Astrocyte of the spinal cord (primary cell): Measurements from ENCODE around the gene ENO1.
"Not testable (repeated sequence)": the region's sequence is repeated elsewhere in the genome, so short reads cannot be mapped to it uniquely, and the experiment has no call there.

Source experiments
- DNase-seq: peaks from one replicate; pipeline ENCODE4 v3.0.0; 2011; ENCODE audit warnings: low read depth, low spot score
- H3K4me3 ChIP-seq: 2 replicates; pipeline ENCODE4 v1.5.1; 2011; ENCODE audit warnings: low read depth, mild to moderate bottlenecking, low read length, moderate library complexity
- CTCF ChIP-seq: IDR thresholded peaks from 2 replicates; pipeline ENCODE4 v1.5.1; 2012; ENCODE audit warnings: low read depth, mild to moderate bottlenecking, low read length, inconsistent platforms
- in situ Hi-C: cut with HindIII; loops from 2 replicates; pipeline ENCODE4 v1.10.0; 2017; ENCODE audit warnings: low sequenced_read_pairs

The ENO1 gene

GRCh38 chr1:8892026-8892425 lies 13.5 kb upstream of the ENO1 start:
- DNase-seq = no peak
- no peak overlapping the region for H3K4me3 ChIP-seq
- no peak for TF ChIP-seq CTCF
- in situ Hi-C loops = no loop called here

- in situ Hi-C loops = no loop called here
- no peak overlapping the region for H3K4me3 ChIP-seq
- no peak for DNase-seq
- TF ChIP-seq CTCF = no peak
Observed at GRCh38 chr1:8891401-8891800, 12.9 kb upstream of the ENO1 start.

- in situ Hi-C loops = no loop called here
- DNase-seq = peak; percentile 89
- H3K4me3 ChIP-seq = peak overlapping the region; percentile 20
- no peak for TF ChIP-seq CTCF
Observed at GRCh38 chr1:8889925-8890785, 11.7 kb upstream of the ENO1 start.

- in situ Hi-C loops = no loop called here
- no peak for TF ChIP-seq CTCF
- H3K4me3 ChIP-seq = no peak overlapping the region
- peak; percentile 32 for DNase-seq
Observed at GRCh38 chr1:8889103-8889846, 10.8 kb upstream of the ENO1 start.

- no peak overlapping the region for H3K4me3 ChIP-seq
- DNase-seq = no peak
- in situ Hi-C loops = no loop called here
- no peak for TF ChIP-seq CTCF
Observed at GRCh38 chr1:8886589-8886988, 8.1 kb upstream of the ENO1 start.

- in situ Hi-C loops, DNase-seq, H3K4me3 ChIP-seq: not testable (repeated sequence)
Observed at GRCh38 chr1:8886031-8886524, 7.6 kb upstream of the ENO1 start.

- H3K4me3 ChIP-seq, in situ Hi-C loops, DNase-seq: not testable (repeated sequence)
Observed at GRCh38 chr1:8884105-8884504, 5.6 kb upstream of the ENO1 start.
